Stimulated activated CD8-positive, alpha-beta memory T cell treated with anti-CD3 and anti-CD28 coated beads, Interleukin-4, amount 100 ng/mL, for 24 hours (primary cell): ENCODE results near the gene KIF17.

Source experiments
- DNase-seq: peaks from one replicate; pipeline ENCODE4 v3.0.0-alpha.2; 2020; ENCODE audit warnings: low read depth

The KIF17 gene

GRCh38 chr1:20660847-20661206 lies 57.0 kb downstream of the KIF17 start:
- no peak for DNase-seq

GRCh38 chr1:20660363-20660762 lies 57.4 kb downstream of the KIF17 start:
- no peak for DNase-seq

GRCh38 chr1:20658166-20658915 lies 59.5 kb downstream of the KIF17 start:
- DNase-seq: no peak

GRCh38 chr1:20657024-20657423 lies 60.8 kb downstream of the KIF17 start:
- DNase-seq: no peak

GRCh38 chr1:20654104-20654690 lies 63.6 kb downstream of the KIF17 start:
- DNase-seq: no peak

- DNase-seq: no peak
Measured at GRCh38 chr1:20652300-20652699, 65.5 kb downstream of the KIF17 start.

GRCh38 chr1:20648946-20649345 lies 68.9 kb downstream of the KIF17 start:
- DNase-seq: no peak

- no peak for DNase-seq
Measured at GRCh38 chr1:20648438-20648837, 69.4 kb downstream of the KIF17 start.

- no peak for DNase-seq
Measured at GRCh38 chr1:20645414-20645813, 72.4 kb downstream of the KIF17 start.

GRCh38 chr1:20644416-20644815 lies 73.4 kb downstream of the KIF17 start:
- DNase-seq: no peak

- DNase-seq: no peak
Measured at GRCh38 chr1:20643080-20643479, 74.7 kb downstream of the KIF17 start.

GRCh38 chr1:20641975-20642374 lies 75.8 kb downstream of the KIF17 start:
- no peak for DNase-seq

- no peak for DNase-seq
Measured at GRCh38 chr1:20640183-20640597, 77.6 kb downstream of the KIF17 start.

- DNase-seq: no peak
Measured at GRCh38 chr1:20636785-20637347, 80.9 kb downstream of the KIF17 start.

GRCh38 chr1:20634594-20635084 lies 83.2 kb downstream of the KIF17 start:
- no peak for DNase-seq

- DNase-seq: no peak
Measured at GRCh38 chr1:20634065-20634593, 83.7 kb downstream of the KIF17 start.

- DNase-seq: peak; percentile 69
Measured at GRCh38 chr1:20633190-20634064, 84.4 kb downstream of the KIF17 start, which contains the start of gene PINK1. Gene PINK1 (plus strand): TSS chr1:20633458. CDS start chr1:20633549, 91 bp downstream.

- no peak for DNase-seq
Measured at GRCh38 chr1:20632386-20632785, 85.4 kb downstream of the KIF17 start.

GRCh38 chr1:20630729-20631128 lies 87.1 kb downstream of the KIF17 start:
- no peak for DNase-seq

GRCh38 chr1:20626524-20626923 lies 91.3 kb downstream of the KIF17 start:
- no peak for DNase-seq

- DNase-seq: no peak
Measured at GRCh38 chr1:20626098-20626427, 91.7 kb downstream of the KIF17 start.
